HG03565 (cell line): ENCODE measurements around the gene CASP8AP2.
"Not testable (repeated sequence)": the region's sequence is repeated elsewhere in the genome, so short reads cannot be mapped to it uniquely, and the experiment has no call there.

Experiments
- ATAC-seq: cut with Tn5 transposase; IDR thresholded peaks from one replicate; pipeline ENCODE4 v1.9.1; 2021; ENCODE audit warnings: mild to moderate bottlenecking, moderate library complexity; ENCODE audit not compliant: unreplicated experiment

The CASP8AP2 gene

GRCh38 chr6:89829472-89830169 lies at the start of gene CASP8AP2:
Gene CASP8AP2 (plus strand): TSS chr6:89829880.
- ATAC-seq: peak; percentile 98

- ATAC-seq: no peak
These were observed 48.3 kb upstream of the CASP8AP2 start for GRCh38 chr6:89781070-89782034.

- no peak for ATAC-seq
These were observed 47.5 kb upstream of the CASP8AP2 start for GRCh38 chr6:89782222-89782621.

GRCh38 chr6:89783293-89783692 lies 46.4 kb upstream of the CASP8AP2 start:
- ATAC-seq: not testable (repeated sequence)

- no peak for ATAC-seq
These were observed 44.8 kb upstream of the CASP8AP2 start for GRCh38 chr6:89784838-89785237.

- ATAC-seq: no peak
These were observed 42.7 kb upstream of the CASP8AP2 start for GRCh38 chr6:89786970-89787369.

GRCh38 chr6:89787660-89788328 lies 41.9 kb upstream of the CASP8AP2 start:
- no peak for ATAC-seq

- ATAC-seq: no peak
These were observed 39.7 kb upstream of the CASP8AP2 start for GRCh38 chr6:89789980-89790379.

- no peak for ATAC-seq
These were observed 39.3 kb upstream of the CASP8AP2 start for GRCh38 chr6:89790403-89790802.

- peak; percentile 78 for ATAC-seq
These were observed 36.8 kb upstream of the CASP8AP2 start for GRCh38 chr6:89792881-89793280.

GRCh38 chr6:89793586-89793985 lies 36.1 kb upstream of the CASP8AP2 start:
- ATAC-seq: no peak

- no peak for ATAC-seq
These were observed 35.4 kb upstream of the CASP8AP2 start for GRCh38 chr6:89794324-89794723.

GRCh38 chr6:89797317-89797716 lies 32.4 kb upstream of the CASP8AP2 start:
- ATAC-seq: no peak

GRCh38 chr6:89799096-89799495 lies 30.6 kb upstream of the CASP8AP2 start:
- no peak for ATAC-seq

GRCh38 chr6:89799756-89800155 lies 29.9 kb upstream of the CASP8AP2 start:
- no peak for ATAC-seq

GRCh38 chr6:89803271-89803670 lies 26.4 kb upstream of the CASP8AP2 start:
- no peak for ATAC-seq

GRCh38 chr6:89805814-89806371 lies 23.8 kb upstream of the CASP8AP2 start:
- ATAC-seq: no peak

- ATAC-seq: no peak
These were observed 22.1 kb upstream of the CASP8AP2 start for GRCh38 chr6:89807581-89807980.

- not testable (repeated sequence) for ATAC-seq
These were observed 16.3 kb upstream of the CASP8AP2 start for GRCh38 chr6:89813422-89813821.

GRCh38 chr6:89817481-89817880 lies 12.2 kb upstream of the CASP8AP2 start:
- no peak for ATAC-seq

GRCh38 chr6:89818977-89819335 lies 10.7 kb upstream of the CASP8AP2 start:
- ATAC-seq: peak; percentile 14
